Measurements from ENCODE around the gene GREB1L.

GREB1L gene

GRCh38 chr18:21383031-21383430 lies 141.0 kb downstream of the GREB1L start:
- no peak for DNase-seq

GRCh38 chr18:21386523-21387240 lies 144.7 kb downstream of the GREB1L start:
- no peak for DNase-seq

GRCh38 chr18:21387886-21388285 lies 145.9 kb downstream of the GREB1L start:
- DNase-seq, result no peak

DNA sequence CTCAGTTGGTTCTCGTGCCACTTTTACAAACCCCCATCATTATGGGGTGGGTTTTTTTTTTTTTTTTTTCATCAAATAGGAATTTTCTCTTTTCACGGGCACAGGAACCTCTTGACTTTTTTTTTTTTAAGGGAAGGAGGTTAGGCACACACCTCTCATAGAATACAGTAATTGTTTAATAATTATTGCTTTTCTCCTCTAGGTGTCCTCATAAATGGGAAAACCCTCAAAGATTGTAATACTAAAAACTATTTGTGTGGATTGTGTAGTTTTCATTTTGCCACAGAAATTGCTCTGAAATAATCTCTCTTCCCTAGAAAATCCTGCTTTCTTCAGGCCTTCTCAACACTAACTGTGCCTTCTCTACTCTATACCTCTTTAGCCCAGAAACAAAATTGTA lies 147.3 kb downstream of the GREB1L start:
- DNase-seq, result no peak

GRCh38 chr18:21389903-21390302 lies 147.9 kb downstream of the GREB1L start:
- DNase-seq, result no peak

DNA sequence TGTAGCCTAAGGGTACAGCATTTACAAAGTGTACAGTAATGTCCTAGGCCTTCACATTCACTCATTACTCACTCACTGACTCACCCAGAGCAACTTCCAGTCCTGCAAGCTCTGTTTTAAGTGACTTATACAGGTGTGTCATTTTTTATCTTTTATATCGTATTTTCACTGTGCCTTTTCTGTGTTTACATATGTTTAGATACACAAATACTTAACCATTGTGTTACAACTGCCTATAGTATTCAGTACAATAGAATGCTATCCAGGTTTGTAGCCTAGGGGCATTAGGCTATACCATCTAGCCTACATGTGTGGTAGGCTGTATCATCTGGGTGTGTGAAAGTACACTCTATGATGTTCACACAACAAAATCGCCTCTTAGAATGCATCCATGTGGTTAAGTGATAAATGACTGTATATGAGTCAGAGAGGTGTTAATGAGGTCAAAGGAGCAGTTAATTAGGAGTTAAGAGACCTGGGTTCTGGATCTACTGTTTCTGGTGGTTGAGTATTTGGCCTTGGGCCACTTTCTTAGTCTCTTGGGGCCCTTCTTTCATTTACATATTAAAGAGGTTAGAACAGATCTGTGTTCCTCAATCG lies 149.1 kb downstream of the GREB1L start:
- DNase-seq, result no peak

DNA sequence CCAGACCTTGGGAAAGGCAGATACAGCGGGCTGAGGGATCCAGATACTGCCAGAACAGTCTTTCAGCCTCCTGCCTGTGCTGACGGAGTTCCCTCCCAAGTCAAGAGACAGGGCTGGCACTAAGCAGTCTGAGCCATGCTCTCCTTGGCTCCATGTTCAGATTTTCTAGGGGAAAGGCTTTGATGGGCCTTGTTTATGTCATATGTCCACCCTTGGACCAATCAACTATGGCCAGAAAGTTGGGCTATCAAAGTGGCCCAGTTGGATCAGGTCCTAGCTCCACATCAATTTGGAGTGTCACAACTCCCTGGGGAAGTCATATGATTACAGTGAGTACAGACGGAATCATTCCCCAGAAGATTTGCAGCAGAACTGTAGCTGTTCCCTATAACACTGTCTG lies 152.0 kb downstream of the GREB1L start:
- no peak for DNase-seq

DNA sequence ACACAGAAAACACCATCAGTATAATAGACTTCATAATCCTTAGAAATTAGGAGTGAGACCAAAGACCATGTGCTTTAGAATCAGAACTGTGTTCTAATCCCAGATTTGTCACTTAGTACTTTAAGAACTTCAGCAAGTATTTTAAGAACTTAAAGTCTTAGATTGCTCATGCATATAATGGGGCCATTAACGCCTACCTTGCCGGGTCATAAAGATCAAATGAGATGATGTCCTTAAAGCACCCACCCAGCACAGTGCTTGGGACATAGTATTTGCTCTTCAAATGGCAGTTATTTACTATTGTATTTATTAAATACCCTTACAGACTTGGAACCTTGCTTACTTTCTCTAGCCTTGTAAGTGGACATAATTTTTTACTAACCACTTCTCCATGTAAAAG lies 156.1 kb downstream of the GREB1L start:
- DNase-seq, result no peak

GRCh38 chr18:21402272-21402671 lies 160.2 kb downstream of the GREB1L start:
- DNase-seq, result no peak

- DNase-seq, result no peak
These were observed 162.4 kb downstream of the GREB1L start for GRCh38 chr18:21404426-21404825.

DNA sequence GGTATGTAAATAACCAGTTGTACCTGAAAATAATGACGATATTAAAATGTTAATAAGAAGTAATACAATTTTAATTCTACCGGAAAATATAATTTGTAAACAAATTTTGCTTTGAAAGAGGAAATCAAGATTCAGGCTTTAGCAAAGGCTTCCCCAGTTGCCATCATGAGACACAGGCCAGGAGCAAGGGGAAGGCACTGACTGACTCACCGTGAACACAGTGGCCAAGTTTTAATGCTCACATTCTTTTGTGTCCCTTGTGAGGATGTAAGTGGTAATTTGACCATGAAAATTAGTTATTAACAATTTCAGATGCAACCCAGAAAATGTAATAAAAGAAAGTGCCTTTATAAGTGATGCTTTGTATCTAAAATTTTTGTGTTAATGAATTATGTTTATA lies 164.1 kb downstream of the GREB1L start:
- DNase-seq, result no peak

GRCh38 chr18:21408681-21409080 lies 166.6 kb downstream of the GREB1L start:
- no peak for DNase-seq

- no peak for DNase-seq
These were observed 191.4 kb downstream of the GREB1L start for GRCh38 chr18:21433436-21433835.

DNA sequence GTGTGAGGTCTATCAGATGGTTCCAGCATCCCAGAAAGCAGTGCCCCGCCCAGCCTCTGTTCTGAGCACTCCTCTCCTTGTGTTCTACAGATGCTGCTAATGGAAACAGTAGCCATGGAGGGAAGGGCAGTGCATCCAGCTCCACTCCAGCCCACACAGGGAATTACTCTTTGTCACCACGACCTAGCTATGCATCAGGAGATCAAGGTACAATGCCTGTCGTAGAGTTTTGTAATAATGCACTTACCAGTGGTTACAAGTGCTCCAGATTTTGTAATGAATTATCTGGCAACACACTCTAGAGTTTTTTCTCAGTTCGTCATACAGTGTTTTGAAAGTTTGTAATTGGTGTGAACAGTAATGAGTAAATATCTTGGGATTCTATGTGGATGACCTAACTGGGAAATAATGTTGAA lies 197.4 kb downstream of the GREB1L start:
- no peak for DNase-seq

- DNase-seq, result no peak
These were observed 199.6 kb downstream of the GREB1L start for GRCh38 chr18:21441670-21442069.

DNA sequence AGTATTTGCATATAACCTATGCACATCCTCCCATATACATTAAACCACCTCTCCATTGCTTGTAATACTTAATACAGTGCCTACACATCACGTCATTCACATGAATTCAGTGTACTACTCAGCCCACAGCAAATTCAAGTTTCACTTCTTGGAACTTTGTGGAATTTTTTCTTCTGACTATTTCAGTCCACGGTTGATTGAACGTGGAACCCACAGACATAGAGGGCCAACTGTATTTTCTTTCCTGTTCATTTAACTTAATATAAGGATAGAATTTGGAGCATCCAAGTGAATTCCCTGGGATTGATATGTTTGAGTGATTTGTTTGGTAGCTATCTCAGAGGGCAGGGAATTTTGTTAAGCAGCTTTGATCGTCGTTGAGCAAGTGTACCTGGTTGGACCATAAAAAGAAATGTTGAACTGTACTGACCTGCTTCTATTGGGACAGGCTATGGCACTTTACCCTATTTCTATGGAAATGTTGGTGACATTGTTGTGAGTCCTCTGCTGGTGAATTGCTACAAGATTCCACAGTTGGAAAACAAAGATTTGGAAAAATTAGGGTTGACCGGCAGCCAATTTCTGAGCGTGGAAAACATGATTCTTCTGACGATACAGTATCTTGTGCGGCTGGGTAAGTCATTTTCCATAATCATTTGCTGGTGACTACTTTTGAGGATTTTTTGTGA lies 201.9 kb downstream of the GREB1L start:
- DNase-seq, result no peak

- DNase-seq, result peak; percentile 81
These were observed 202.6 kb downstream of the GREB1L start for GRCh38 chr18:21444465-21445212.

DNA sequence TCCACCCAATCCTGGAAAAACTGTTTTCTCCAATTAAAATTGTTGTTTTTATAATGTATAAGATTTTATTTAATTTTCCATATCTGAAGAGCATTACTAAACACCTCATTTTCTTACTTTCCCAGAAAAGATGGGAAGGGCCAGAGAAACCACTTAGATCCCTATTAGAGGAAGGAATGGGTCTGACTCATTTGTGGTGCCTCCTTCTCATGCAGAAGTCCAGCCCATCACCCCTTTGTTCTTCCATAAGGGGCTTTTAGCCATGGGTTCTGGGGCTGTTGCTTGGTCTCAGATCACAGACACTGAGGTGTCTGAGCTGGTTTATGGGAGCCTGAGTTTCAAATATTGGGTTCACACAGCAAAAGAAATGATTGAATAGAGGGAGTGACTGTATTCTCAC lies 206.3 kb downstream of the GREB1L start:
- DNase-seq, result no peak

GRCh38 chr18:21449367-21450290 lies 207.6 kb downstream of the GREB1L start:
- no peak for DNase-seq

DNA sequence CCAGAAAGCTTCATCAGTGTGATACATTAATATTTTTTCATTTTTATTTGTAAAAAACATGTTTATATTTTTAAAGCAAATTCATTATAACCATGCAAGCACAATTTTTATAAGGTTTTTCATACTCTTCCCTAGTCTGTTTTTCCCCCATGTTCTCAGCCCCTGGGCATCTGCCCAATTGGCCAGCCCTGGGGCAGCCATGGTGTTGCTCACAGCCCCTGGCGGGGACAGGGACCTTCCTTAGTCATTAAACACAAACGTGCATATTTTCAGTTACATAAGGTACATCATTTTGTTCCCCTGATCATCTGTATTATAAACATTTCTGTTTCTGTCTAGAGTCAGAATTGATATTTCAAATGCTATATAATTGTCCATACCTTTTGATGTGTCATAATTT lies 208.5 kb downstream of the GREB1L start:
- DNase-seq, result no peak

DNA sequence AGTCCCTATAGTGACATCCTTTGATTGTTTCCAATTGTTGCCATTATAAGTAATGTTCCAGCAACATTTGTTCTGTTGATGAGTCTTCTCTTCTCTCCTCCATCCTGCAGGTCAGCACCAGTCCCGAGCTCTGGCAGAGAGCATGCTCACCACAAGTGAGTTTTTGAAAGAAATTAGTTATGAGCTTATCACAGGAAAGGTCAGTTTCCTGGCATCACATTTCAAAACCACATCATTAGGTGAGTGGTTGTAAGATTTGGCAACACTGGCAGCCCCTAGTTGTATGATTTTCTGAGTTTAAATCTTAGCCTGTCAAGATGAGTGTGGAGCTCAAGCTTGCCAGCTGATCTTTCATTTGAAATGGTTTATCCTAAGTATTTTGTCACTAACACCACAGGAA lies 208.9 kb downstream of the GREB1L start:
- no peak for DNase-seq

- peak; percentile 63 for DNase-seq
These were observed 209.8 kb downstream of the GREB1L start for GRCh38 chr18:21451851-21452250.

Data from OCI-M1 (cell line).